Skeletal muscle satellite cell (primary cell): ENCODE measurements around the gene CDX1.

Experiments used
- H3K27me3 ChIP-seq: 2 replicates; pipeline ENCODE4 v1.7.0; 2013; ENCODE audit warnings: low read length; ENCODE audit not compliant: control insufficient read depth, insufficient read depth
- H3K36me3 ChIP-seq: 2 replicates; pipeline ENCODE4 v1.7.0; 2013; ENCODE audit warnings: mild to moderate bottlenecking, control low read depth, low read length; ENCODE audit not compliant: insufficient read depth
- H3K4me1 ChIP-seq: 2 replicates; pipeline ENCODE4 v1.7.0; 2013; ENCODE audit warnings: low read length; ENCODE audit not compliant: control insufficient read depth, insufficient read depth
- H3K4me2 ChIP-seq: 2 replicates; pipeline ENCODE4 v1.7.0; 2013; ENCODE audit warnings: mild to moderate bottlenecking, low read length
- H3K4me3 ChIP-seq: 2 replicates; pipeline ENCODE4 v1.7.0; 2013; ENCODE audit warnings: low read length
- H3K9ac ChIP-seq: 2 replicates; pipeline ENCODE4 v1.7.0; 2013; ENCODE audit warnings: mild to moderate bottlenecking, low read depth, low read length, moderate library complexity
- H3K9me3 ChIP-seq: replicated peaks from 2 replicates; pipeline ENCODE4 v1.7.0; 2013; ENCODE audit warnings: mild to moderate bottlenecking, control low read depth, low read length

CDX1 gene

GRCh38 chr5:150159031-150159430, 7.5 kb upstream of the CDX1 start:
- Histone ChIP-seq H3K9ac (no peak overlapping the region), H3K4me3 (no peak overlapping the region), H3K4me1 (peaks cover 48% of the 10 kb centered on the region), H3K9me3 (no peaks in the 10 kb centered on the region), H3K36me3 (no peaks in the 10 kb centered on the region), H3K27me3 (no peaks in the 10 kb centered on the region), H3K4me2 (no peak overlapping the region)

- H3K9ac ChIP-seq = no peak overlapping the region
- H3K4me1 ChIP-seq = peaks cover 40% of the 10 kb centered on the region
- no peak overlapping the region for H3K4me2 ChIP-seq
- no peaks in the 10 kb centered on the region for H3K27me3 ChIP-seq
- no peak overlapping the region for H3K4me3 ChIP-seq
- no peaks in the 10 kb centered on the region for H3K9me3 ChIP-seq
- H3K36me3 ChIP-seq = no peaks in the 10 kb centered on the region
Observed at GRCh38 chr5:150159741-150160179, 6.8 kb upstream of the CDX1 start.

DNA sequence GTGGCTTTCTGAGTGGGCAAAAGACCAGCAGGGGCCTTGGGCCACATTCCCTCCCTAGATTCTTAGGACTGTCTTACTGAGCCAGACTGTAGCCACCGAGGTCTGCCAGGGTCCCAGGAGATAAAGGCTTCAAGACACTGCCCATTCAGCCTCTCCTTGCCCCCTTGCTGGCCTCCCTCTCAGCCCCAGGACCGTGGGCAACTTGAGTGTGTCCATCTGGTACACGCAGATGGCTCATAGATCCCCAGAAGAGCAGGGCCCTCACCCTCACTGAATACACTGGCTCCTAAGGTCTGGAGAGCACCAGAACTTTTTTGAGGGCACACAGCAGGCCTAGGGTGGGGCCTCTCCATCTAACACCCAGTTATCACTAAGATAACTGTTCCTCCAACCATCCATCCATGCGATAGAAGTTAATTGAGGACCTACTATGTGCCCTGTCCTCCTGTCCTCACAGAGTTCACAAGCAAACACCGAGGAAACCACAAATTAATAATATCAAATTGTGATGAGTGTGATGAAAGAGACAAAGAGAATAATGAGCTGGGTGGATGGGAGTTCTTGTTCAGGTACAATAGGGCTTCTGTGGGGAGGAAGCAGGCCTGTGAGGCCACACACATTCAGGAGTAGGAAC, 6.0 kb upstream of the CDX1 start:
- Histone ChIP-seq H3K4me2 (no peak overlapping the region), H3K9ac (no peak overlapping the region), H3K27me3 (no peaks in the 10 kb centered on the region), H3K9me3 (no peaks in the 10 kb centered on the region), H3K36me3 (no peaks in the 10 kb centered on the region), H3K4me1 (peaks cover 32% of the 10 kb centered on the region), H3K4me3 (no peak overlapping the region)

- H3K4me3 ChIP-seq = no peak overlapping the region
- H3K9ac ChIP-seq = no peak overlapping the region
- H3K4me2 ChIP-seq = no peak overlapping the region
- peaks cover 26% of the 10 kb centered on the region for H3K4me1 ChIP-seq
- no peaks in the 10 kb centered on the region for H3K9me3 ChIP-seq
- no peaks in the 10 kb centered on the region for H3K27me3 ChIP-seq
- no peaks in the 10 kb centered on the region for H3K36me3 ChIP-seq
Observed at GRCh38 chr5:150161242-150162141, 5.1 kb upstream of the CDX1 start.

DNA sequence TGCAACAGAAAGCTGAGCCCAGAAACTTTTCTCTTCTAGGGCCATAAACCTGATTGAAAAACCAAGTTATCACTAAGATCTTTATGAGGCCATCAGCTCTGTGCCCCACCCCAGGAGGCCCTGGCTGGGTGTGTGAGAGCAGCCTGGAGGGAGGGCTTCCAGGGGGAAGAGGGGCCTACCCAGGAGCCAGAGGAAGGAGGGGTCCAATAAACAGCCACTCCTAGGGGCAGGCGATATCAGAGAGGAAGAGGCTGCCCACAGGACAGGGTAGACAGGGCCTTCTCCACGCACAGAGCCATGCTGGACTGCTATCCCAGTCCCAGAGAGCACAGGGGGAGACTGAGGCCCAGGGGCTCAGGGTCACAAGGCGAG, 4.5 kb upstream of the CDX1 start:
- no peaks in the 10 kb centered on the region for H3K27me3 ChIP-seq
- no peak overlapping the region for H3K9ac ChIP-seq
- H3K4me2 ChIP-seq = no peak overlapping the region
- no peak overlapping the region for H3K4me3 ChIP-seq
- H3K9me3 ChIP-seq = no peaks in the 10 kb centered on the region
- H3K4me1 ChIP-seq = peaks cover 26% of the 10 kb centered on the region
- H3K36me3 ChIP-seq = no peaks in the 10 kb centered on the region

- H3K27me3 ChIP-seq = no peaks in the 10 kb centered on the region
- peaks cover 24% of the 10 kb centered on the region for H3K4me1 ChIP-seq
- no peak overlapping the region for H3K4me2 ChIP-seq
- H3K4me3 ChIP-seq = no peak overlapping the region
- no peaks in the 10 kb centered on the region for H3K9me3 ChIP-seq
- H3K36me3 ChIP-seq = no peaks in the 10 kb centered on the region
- H3K9ac ChIP-seq = no peak overlapping the region
Observed at GRCh38 chr5:150163035-150163434, 3.5 kb upstream of the CDX1 start.

- Histone ChIP-seq H3K4me1 (peaks cover 20% of the 10 kb centered on the region), H3K36me3 (no peaks in the 10 kb centered on the region), H3K9me3 (no peaks in the 10 kb centered on the region), H3K27me3 (peaks cover 2% of the 10 kb centered on the region), H3K4me2 (no peak overlapping the region), H3K9ac (no peak overlapping the region), H3K4me3 (no peak overlapping the region)
Observed at GRCh38 chr5:150163547-150164059, 3.0 kb upstream of the CDX1 start.

GRCh38 chr5:150164211-150164980, 2.2 kb upstream of the CDX1 start:
- Histone ChIP-seq H3K9ac (no peak overlapping the region), H3K9me3 (no peaks in the 10 kb centered on the region), H3K27me3 (peaks cover 9% of the 10 kb centered on the region), H3K36me3 (no peaks in the 10 kb centered on the region), H3K4me3 (no peak overlapping the region), H3K4me2 (no peak overlapping the region), H3K4me1 (peaks cover 19% of the 10 kb centered on the region)

GRCh38 chr5:150166037-150166649, 435 bp upstream of the CDX1 start:
- no peaks in the 10 kb centered on the region for H3K36me3 ChIP-seq
- H3K9ac ChIP-seq = no peak overlapping the region
- H3K9me3 ChIP-seq = no peaks in the 10 kb centered on the region
- H3K4me3 ChIP-seq = no peak overlapping the region
- H3K4me2 ChIP-seq = no peak overlapping the region
- peaks cover 23% of the 10 kb centered on the region for H3K27me3 ChIP-seq
- H3K4me1 ChIP-seq = peaks cover 10% of the 10 kb centered on the region

DNA sequence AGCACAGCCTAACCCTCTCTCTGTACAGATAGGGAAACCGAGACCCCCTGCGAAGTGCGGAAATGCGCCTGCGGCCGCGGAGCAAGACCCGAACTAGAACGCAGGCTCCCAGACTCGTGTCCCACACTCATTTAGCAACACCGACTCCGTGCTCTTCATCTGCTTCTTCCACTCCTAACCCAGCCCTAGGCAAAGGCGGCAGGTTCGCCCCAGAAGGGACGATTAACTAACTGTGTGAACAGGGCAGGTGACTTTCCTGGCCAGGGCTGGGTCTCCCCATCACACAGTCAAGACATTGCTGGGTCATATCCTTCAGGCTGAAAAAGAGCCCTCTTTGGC, 903 bp downstream of the CDX1 start:
- no peaks in the 10 kb centered on the region for H3K36me3 ChIP-seq
- no peak overlapping the region for H3K9ac ChIP-seq
- H3K4me1 ChIP-seq = peaks cover 8% of the 10 kb centered on the region
- H3K9me3 ChIP-seq = no peaks in the 10 kb centered on the region
- H3K4me3 ChIP-seq = no peak overlapping the region
- H3K27me3 ChIP-seq = peaks cover 29% of the 10 kb centered on the region
- no peak overlapping the region for H3K4me2 ChIP-seq

DNA sequence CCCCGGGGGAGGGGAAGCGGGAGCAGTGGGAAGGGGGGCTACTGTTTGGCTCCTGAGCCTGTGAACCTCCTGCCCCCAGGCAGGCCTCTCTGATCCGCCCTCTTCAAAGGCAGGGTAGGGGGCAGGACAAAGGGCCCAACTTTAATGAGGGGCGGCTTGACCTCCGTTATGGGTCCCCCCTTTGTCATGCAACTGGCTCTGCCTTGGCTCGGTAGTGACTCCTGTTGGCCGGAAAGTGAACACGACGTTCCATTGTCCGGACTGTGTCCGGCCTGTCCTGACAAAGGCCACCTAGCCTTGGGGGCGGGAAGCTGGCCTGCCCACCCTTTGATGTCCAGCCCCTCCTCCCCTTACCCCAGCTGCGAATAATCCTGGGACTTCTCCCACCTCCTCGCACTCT, 1.3 kb downstream of the CDX1 start:
- H3K36me3 ChIP-seq = no peaks in the 10 kb centered on the region
- H3K9ac ChIP-seq = no peak overlapping the region
- H3K4me1 ChIP-seq = peaks cover 8% of the 10 kb centered on the region
- H3K4me2 ChIP-seq = no peak overlapping the region
- no peak overlapping the region for H3K4me3 ChIP-seq
- no peaks in the 10 kb centered on the region for H3K9me3 ChIP-seq
- peaks cover 33% of the 10 kb centered on the region for H3K27me3 ChIP-seq
